Measurements from ENCODE around the gene DNPH1. TPM values are rescaled to one million over a fixed set of nuclear protein-coding genes. Genes with fewer than 3 reads are reported as not detected.
A peak's percentile ranks its signal among the peaks of the same experiment; 100 is the strongest.

The DNPH1 gene
- total and polyA plus RNA-seq, 5 donors = 25.7 to 60.4 (median 34.1) TPM

GRCh38 chr6:43242908-43243663 is 13.8 kb upstream of the DNPH1 start, which contains the start of gene TTBK1:
TTBK1 (plus strand) TSS chr6:43243481; CDS start chr6:43246661, 3,180 bp downstream.
- Histone ChIP-seq H3K4me3 (ENCODE audit: low read length) (no peak within 1 kb of the TSS), H3K4me1 (ENCODE audit: control insufficient read depth, insufficient read depth, low read length) (no peaks in the 10 kb centered on the region), H3K27me3 (ENCODE audit: control insufficient read depth, insufficient read depth) (no peaks in the 10 kb centered on the region), H3K27ac (ENCODE audit: low read length) (no peak within 1 kb of the TSS), H3K9me3 (ENCODE audit: control insufficient read depth, low read length) (no peaks in the 10 kb centered on the region)
- ATAC-seq (no peak), DNase-seq (no peak)
- WGBS = 8% methylated on average over 47 of the region's 47 CpGs
- intact Hi-C loops (cut with DNase I) = no loop called here

- 87% methylated on average over 2 of the region's 2 CpGs for WGBS
- H3K9me3 ChIP-seq (ENCODE audit: control insufficient read depth, low read length) = no peaks in the 10 kb centered on the region
- intact Hi-C loops (cut with DNase I) = no loop called here
- H3K4me1 ChIP-seq (ENCODE audit: control insufficient read depth, insufficient read depth, low read length) = no peaks in the 10 kb centered on the region
- H3K4me3 ChIP-seq (ENCODE audit: low read length) = no peak overlapping the region
- ATAC-seq (no peak), DNase-seq (no peak)
- no peaks in the 10 kb centered on the region for H3K27me3 ChIP-seq (ENCODE audit: control insufficient read depth, insufficient read depth)
- no peak overlapping the region for H3K27ac ChIP-seq (ENCODE audit: low read length)
These were observed 12.2 kb upstream of the DNPH1 start for GRCh38 chr6:43241446-43241845.

- DNase-seq (no peak), ATAC-seq (no peak)
- no peak overlapping the region for H3K27ac ChIP-seq (ENCODE audit: low read length)
- intact Hi-C loops (cut with DNase I) = no loop called here
- no peaks in the 10 kb centered on the region for H3K4me1 ChIP-seq (ENCODE audit: control insufficient read depth, insufficient read depth, low read length)
- no peaks in the 10 kb centered on the region for H3K9me3 ChIP-seq (ENCODE audit: control insufficient read depth, low read length)
- 83% methylated on average over 1 of the region's 1 CpG for WGBS
- no peak overlapping the region for H3K4me3 ChIP-seq (ENCODE audit: low read length)
- no peaks in the 10 kb centered on the region for H3K27me3 ChIP-seq (ENCODE audit: control insufficient read depth, insufficient read depth)
These were observed 11.7 kb upstream of the DNPH1 start for GRCh38 chr6:43240950-43241349.

GRCh38 chr6:43239054-43239453 is 9.8 kb upstream of the DNPH1 start:
- no peak for DNase-seq
- intact Hi-C loops (cut with DNase I) = no loop called here
- Histone ChIP-seq H3K4me1 (ENCODE audit: control insufficient read depth, insufficient read depth, low read length) (no peaks in the 10 kb centered on the region), H3K27me3 (ENCODE audit: control insufficient read depth, insufficient read depth) (no peaks in the 10 kb centered on the region), H3K9me3 (ENCODE audit: control insufficient read depth, low read length) (no peaks in the 10 kb centered on the region), H3K27ac (ENCODE audit: low read length) (no peak overlapping the region), H3K4me3 (ENCODE audit: low read length) (no peak overlapping the region)
- 69% methylated on average over 2 of the region's 2 CpGs for WGBS
- ATAC-seq = no peak

GRCh38 chr6:43235841-43236240 is 6.6 kb upstream of the DNPH1 start:
- Histone ChIP-seq H3K9me3 (ENCODE audit: control insufficient read depth, low read length) (no peaks in the 10 kb centered on the region), H3K4me3 (ENCODE audit: low read length) (no peak overlapping the region), H3K27me3 (ENCODE audit: control insufficient read depth, insufficient read depth) (no peaks in the 10 kb centered on the region), H3K27ac (ENCODE audit: low read length) (no peak overlapping the region), H3K4me1 (ENCODE audit: control insufficient read depth, insufficient read depth, low read length) (no peaks in the 10 kb centered on the region)
- 85% methylated on average over 2 of the region's 2 CpGs for WGBS
- intact Hi-C loops (cut with DNase I) = no loop called here
- ATAC-seq (no peak), DNase-seq (no peak)

GRCh38 chr6:43231735-43232450 is 2.6 kb upstream of the DNPH1 start:
- intact Hi-C loops (cut with DNase I) = no loop called here
- DNase-seq (no peak), ATAC-seq (no peak)
- no peak overlapping the region for H3K4me3 ChIP-seq (ENCODE audit: low read length)
- no peaks in the 10 kb centered on the region for H3K4me1 ChIP-seq (ENCODE audit: control insufficient read depth, insufficient read depth, low read length)
- H3K27ac ChIP-seq (ENCODE audit: low read length) = no peak overlapping the region
- no peaks in the 10 kb centered on the region for H3K9me3 ChIP-seq (ENCODE audit: control insufficient read depth, low read length)
- no peaks in the 10 kb centered on the region for H3K27me3 ChIP-seq (ENCODE audit: control insufficient read depth, insufficient read depth)
- 68% methylated on average over 3 of the region's 3 CpGs for WGBS

- no peak for DNase-seq
- Histone ChIP-seq H3K27ac (ENCODE audit: low read length) (no peak overlapping the region), H3K27me3 (ENCODE audit: control insufficient read depth, insufficient read depth) (no peaks in the 10 kb centered on the region), H3K4me1 (ENCODE audit: control insufficient read depth, insufficient read depth, low read length) (no peaks in the 10 kb centered on the region), H3K9me3 (ENCODE audit: control insufficient read depth, low read length) (no peaks in the 10 kb centered on the region), H3K4me3 (ENCODE audit: low read length) (no peak overlapping the region)
- ATAC-seq = no peak
- intact Hi-C loops (cut with DNase I) = no loop called here
- WGBS = 89% methylated on average over 4 of the region's 4 CpGs
These were observed 1.8 kb upstream of the DNPH1 start for GRCh38 chr6:43231053-43231452.

- DNase-seq = no peak
- ATAC-seq = peak; percentile 8 to 24
- no peak overlapping the region for H3K27ac ChIP-seq (ENCODE audit: low read length)
- no peaks in the 10 kb centered on the region for H3K4me1 ChIP-seq (ENCODE audit: control insufficient read depth, insufficient read depth, low read length)
- WGBS = 74% methylated on average over 17 of the region's 17 CpGs
- H3K9me3 ChIP-seq (ENCODE audit: control insufficient read depth, low read length) = no peaks in the 10 kb centered on the region
- H3K4me3 ChIP-seq (ENCODE audit: low read length) = no peak overlapping the region
- intact Hi-C loops (cut with DNase I) = no loop called here
- no peaks in the 10 kb centered on the region for H3K27me3 ChIP-seq (ENCODE audit: control insufficient read depth, insufficient read depth)
These were observed 731 bp upstream of the DNPH1 start for GRCh38 chr6:43229803-43230620.

GRCh38 chr6:43226192-43226851 is 3.0 kb downstream of the DNPH1 start:
- no peak for DNase-seq
- Histone ChIP-seq H3K9me3 (ENCODE audit: control insufficient read depth, low read length) (no peaks in the 10 kb centered on the region), H3K27ac (ENCODE audit: low read length) (no peak overlapping the region), H3K4me3 (ENCODE audit: low read length) (no peak overlapping the region), H3K27me3 (ENCODE audit: control insufficient read depth, insufficient read depth) (no peaks in the 10 kb centered on the region), H3K4me1 (ENCODE audit: control insufficient read depth, insufficient read depth, low read length) (no peaks in the 10 kb centered on the region)
- no peak for ATAC-seq
- intact Hi-C loops (cut with DNase I) = no loop called here
- WGBS = 91% methylated on average over 11 of the region's 11 CpGs

GRCh38 chr6:43223175-43223574 is 6.1 kb downstream of the DNPH1 start:
- DNase-seq (no peak), ATAC-seq (no peak)
- H3K27ac ChIP-seq (ENCODE audit: low read length) = no peak overlapping the region
- no peaks in the 10 kb centered on the region for H3K9me3 ChIP-seq (ENCODE audit: control insufficient read depth, low read length)
- 88% methylated on average over 14 of the region's 14 CpGs for WGBS
- no peaks in the 10 kb centered on the region for H3K4me1 ChIP-seq (ENCODE audit: control insufficient read depth, insufficient read depth, low read length)
- H3K27me3 ChIP-seq (ENCODE audit: control insufficient read depth, insufficient read depth) = no peaks in the 10 kb centered on the region
- intact Hi-C loops (cut with DNase I) = no loop called here
- no peak overlapping the region for H3K4me3 ChIP-seq (ENCODE audit: low read length)

Measured in right cardiac atrium (tissue), 5 donors.